T-helper 9 cell (primary cell): Measurements from ENCODE around the gene OR2Y1.
"Not testable (repeated sequence)": the region's sequence is repeated elsewhere in the genome, so short reads cannot be mapped to it uniquely, and the experiment has no call there.

Experiments
- DNase-seq: peaks from one replicate; pipeline ENCODE4 v3.0.0-alpha.2; 2020

Gene OR2Y1

GRCh38 chr5:180739271-180739670 lies 587 bp downstream of the OR2Y1 start:
- DNase-seq = no peak

GRCh38 chr5:180736536-180736935 lies 3.3 kb downstream of the OR2Y1 start:
- DNase-seq = no peak

DNA sequence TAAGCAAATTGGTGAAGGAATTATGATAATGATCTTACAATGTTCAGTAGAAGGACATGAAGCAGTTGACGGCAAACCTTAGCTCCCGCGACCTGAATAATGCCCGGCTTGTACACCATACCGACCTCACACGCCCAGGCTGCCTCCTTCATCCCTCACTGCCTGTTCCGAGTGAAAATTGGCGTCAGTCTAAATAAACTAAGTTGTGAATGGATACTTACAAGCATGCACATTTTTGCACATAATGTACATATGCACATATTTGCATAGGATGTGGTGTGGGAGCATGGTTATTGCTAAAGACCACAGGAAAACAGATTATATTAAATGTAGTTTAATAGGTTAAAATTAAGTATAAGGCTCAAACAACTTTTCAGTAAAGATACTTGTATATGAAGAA lies 14.9 kb downstream of the OR2Y1 start:
- no peak for DNase-seq

- DNase-seq = no peak
Observed at GRCh38 chr5:180723936-180724335, 15.9 kb downstream of the OR2Y1 start.

GRCh38 chr5:180720486-180720885 lies 19.4 kb downstream of the OR2Y1 start:
- DNase-seq = no peak

GRCh38 chr5:180719781-180720180 lies 20.1 kb downstream of the OR2Y1 start:
- no peak for DNase-seq

DNA sequence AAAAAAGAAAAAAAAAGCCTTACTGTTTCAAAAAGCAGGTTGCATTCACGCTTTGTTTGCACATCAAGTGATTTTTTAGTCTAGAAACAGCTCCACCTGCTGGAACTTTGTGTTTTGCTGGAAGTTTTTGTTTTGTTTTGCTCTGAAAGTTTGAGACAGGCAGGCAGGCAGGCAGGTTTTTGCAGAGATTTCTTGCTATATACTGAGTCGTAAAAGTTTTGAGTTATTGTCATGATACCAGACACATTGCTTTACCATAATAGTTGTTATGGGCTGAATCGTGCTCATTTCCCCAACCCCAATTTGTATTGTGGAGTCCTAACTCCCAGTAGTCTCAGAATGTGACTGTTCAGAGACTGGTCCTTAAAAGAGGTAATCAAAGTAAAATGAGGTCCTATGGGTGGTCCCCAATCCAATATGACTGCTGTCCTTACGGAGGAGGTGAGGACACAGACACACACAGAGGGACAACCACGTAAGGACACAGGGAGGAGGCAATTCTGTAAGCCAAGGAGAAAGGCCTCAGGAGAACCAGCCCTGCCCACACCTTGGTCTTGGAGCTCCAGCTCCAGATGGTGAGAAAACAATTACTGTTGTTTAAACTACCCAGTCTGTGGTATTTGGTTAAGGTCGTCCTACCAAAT lies 20.9 kb downstream of the OR2Y1 start:
- DNase-seq = peak; percentile 5

GRCh38 chr5:180717989-180718388 lies 21.9 kb downstream of the OR2Y1 start:
- no peak for DNase-seq

DNA sequence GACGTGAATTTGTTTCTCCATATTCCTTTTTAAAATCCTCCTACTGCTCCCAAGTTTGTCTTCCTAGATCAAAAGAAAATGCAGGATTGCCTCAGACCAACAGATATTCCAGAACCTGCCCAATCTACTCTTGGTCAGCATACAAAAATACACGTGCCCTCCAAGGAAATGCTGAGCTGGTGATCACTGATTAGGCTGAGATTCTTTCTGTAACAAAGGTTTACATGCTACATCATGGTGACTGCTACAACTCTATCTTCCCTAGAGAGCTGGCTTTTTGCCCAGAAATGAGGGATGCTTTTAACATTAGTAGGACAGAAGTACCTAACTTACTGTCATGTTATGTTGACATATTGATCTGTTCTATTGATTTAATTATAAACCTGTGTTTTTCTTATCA lies 35.5 kb downstream of the OR2Y1 start:
- DNase-seq = no peak

- no peak for DNase-seq
Observed at GRCh38 chr5:180703912-180704311, 35.9 kb downstream of the OR2Y1 start.

GRCh38 chr5:180703371-180703770 lies 36.5 kb downstream of the OR2Y1 start:
- not testable (repeated sequence) for DNase-seq

- DNase-seq = not testable (repeated sequence)
Observed at GRCh38 chr5:180700440-180700839, 39.4 kb downstream of the OR2Y1 start.

GRCh38 chr5:180699042-180699441 lies 40.8 kb downstream of the OR2Y1 start:
- no peak for DNase-seq

DNA sequence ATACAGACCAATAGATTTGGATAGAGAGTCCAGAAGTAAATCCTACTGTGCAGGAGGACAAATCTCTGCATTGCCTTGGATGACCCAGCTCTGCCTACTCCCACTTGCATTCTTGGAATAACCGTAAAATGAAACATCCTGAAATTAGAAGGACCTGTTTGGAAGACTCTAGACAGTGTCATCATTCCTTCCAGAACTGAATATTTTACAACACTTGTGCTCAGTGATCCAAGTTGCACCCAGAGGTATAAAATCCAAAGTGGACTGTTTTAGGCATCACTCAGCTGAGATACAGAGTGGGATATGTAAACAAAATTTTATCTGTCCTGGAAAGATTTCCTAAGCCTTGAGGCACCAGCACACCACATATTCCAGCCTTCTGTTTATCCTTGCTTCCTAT lies 43.7 kb downstream of the OR2Y1 start:
- no peak for DNase-seq

- no peak for DNase-seq
Observed at GRCh38 chr5:180692429-180692828, 47.4 kb downstream of the OR2Y1 start.

DNA sequence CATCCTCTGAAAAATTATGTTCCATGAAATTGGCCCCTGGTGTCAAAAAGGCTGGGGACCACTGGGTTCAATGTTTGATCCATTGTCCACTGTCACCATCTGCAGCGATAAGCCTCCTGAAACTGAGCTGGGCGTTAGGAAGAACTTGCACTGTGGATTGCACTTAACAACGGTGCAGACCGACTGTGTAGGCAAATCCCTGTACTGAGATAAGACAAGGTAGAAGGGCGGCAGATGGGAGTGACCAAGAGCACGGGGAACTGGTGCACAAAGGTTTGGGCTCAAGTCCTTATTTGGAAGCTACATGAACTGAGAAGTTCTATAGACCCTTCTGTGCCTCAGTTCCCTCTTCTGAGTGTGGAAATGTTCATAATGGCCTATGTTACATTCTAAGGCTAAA lies 48.8 kb downstream of the OR2Y1 start:
- no peak for DNase-seq

DNA sequence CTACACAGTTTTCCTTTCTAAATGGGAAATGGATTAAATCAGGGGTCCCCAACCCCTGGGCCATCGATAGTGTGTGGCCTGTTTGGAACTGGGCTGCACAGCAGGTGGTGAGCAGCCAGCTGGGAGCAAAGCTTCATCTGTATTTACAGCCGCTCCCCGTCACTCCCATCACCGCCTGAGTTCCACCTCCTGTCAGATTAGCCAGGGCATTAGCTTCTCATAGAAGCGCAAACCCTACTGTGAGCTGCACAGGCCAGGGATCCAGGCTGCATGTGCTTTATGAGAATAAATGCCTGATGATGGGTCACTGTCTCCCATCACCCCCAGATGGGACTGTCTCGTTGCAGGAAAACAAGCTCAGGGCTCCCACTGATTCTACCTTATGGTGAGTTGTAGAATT lies 49.3 kb downstream of the OR2Y1 start:
- no peak for DNase-seq

DNA sequence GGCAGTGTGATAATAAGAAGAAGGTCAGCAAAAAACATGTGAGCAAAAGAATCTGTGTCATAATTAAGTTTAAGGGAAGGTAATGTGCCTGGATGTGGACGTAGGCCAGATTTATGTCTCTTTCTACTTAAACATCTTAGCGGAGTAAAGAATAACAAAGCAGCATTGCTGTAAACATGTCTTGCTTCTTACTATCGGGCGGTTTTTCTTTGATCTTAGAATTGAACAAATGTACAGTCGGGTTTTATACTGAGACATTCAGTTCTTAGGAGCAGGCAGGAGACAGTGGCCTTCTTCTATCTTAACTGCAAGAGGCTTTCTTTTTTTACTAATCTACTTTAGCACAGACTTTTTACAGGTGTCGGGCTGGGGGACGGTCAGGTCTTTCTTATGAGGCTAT lies 50.1 kb downstream of the OR2Y1 start:
- no peak for DNase-seq
